GM12865 (cell line): ENCODE results near the gene LRRC42.
"Not testable (repeated sequence)": the region's sequence is repeated elsewhere in the genome, so short reads cannot be mapped to it uniquely, and the experiment has no call there.

Source experiments
- DNase-seq: peaks from one replicate; pipeline ENCODE4 v3.0.0; 2010; ENCODE audit warnings: low read depth
- H3K4me3 ChIP-seq: 2 replicates; pipeline ENCODE4 v1.5.1; 2011; ENCODE audit warnings: mild to moderate bottlenecking, low read depth, low read length, control low read depth
- CTCF ChIP-seq: IDR thresholded peaks from 2 replicates; pipeline ENCODE4 v1.5.1; 2011; ENCODE audit warnings: low read length, control low read depth, low read depth, inconsistent platforms; ENCODE audit not compliant: insufficient read depth; ENCODE audit errors: missing control alignments

Gene LRRC42

GRCh38 chr1:53995683-53996082 is 49.5 kb downstream of the LRRC42 start:
- TF ChIP-seq CTCF, result no peak
- no peak overlapping the region for H3K4me3 ChIP-seq
- no peak for DNase-seq

GRCh38 chr1:53998223-53998622 is 52.1 kb downstream of the LRRC42 start:
- DNase-seq, result no peak
- no peak overlapping the region for H3K4me3 ChIP-seq
- no peak for TF ChIP-seq CTCF

GRCh38 chr1:53999920-54000319 is 53.8 kb downstream of the LRRC42 start:
- no peak for DNase-seq
- no peak for TF ChIP-seq CTCF
- no peak overlapping the region for H3K4me3 ChIP-seq

GRCh38 chr1:54001591-54001990 is 55.4 kb downstream of the LRRC42 start:
- H3K4me3 ChIP-seq, result no peak overlapping the region
- TF ChIP-seq CTCF, result no peak
- no peak for DNase-seq

- no peak for DNase-seq
- H3K4me3 ChIP-seq, result no peak overlapping the region
- no peak for TF ChIP-seq CTCF
Measured at GRCh38 chr1:54002544-54003248, 56.5 kb downstream of the LRRC42 start.

GRCh38 chr1:54003249-54003646 is 57.1 kb downstream of the LRRC42 start:
- no peak for TF ChIP-seq CTCF

GRCh38 chr1:54003750-54004480 is 57.8 kb downstream of the LRRC42 start:
- H3K4me3 ChIP-seq, DNase-seq: not testable (repeated sequence)

More at GRCh38 chr1:54003249-54003646, 57.1 kb downstream of the LRRC42 start:
- no peak overlapping the region for H3K4me3 ChIP-seq
- DNase-seq, result no peak
